GM18507 (cell line): ENCODE results near the gene RUNX2.

ENCODE experiments used
- DNase-seq: peaks from one replicate; pipeline ENCODE4 v3.0.0; 2011; ENCODE audit warnings: low read depth; ENCODE audit not compliant: insufficient read length; ENCODE audit errors: extremely low spot score
- FAIRE-seq: peaks from 2 replicates; lab custom pipeline; 2011; peaks lifted over from hg19 to GRCh38; lab: Jason Lieb, UNC

RUNX2 gene

GRCh38 chr6:45619211-45619760 is 291.2 kb downstream of the RUNX2 start:
- FAIRE-seq, result no peak
- no peak for DNase-seq

DNA sequence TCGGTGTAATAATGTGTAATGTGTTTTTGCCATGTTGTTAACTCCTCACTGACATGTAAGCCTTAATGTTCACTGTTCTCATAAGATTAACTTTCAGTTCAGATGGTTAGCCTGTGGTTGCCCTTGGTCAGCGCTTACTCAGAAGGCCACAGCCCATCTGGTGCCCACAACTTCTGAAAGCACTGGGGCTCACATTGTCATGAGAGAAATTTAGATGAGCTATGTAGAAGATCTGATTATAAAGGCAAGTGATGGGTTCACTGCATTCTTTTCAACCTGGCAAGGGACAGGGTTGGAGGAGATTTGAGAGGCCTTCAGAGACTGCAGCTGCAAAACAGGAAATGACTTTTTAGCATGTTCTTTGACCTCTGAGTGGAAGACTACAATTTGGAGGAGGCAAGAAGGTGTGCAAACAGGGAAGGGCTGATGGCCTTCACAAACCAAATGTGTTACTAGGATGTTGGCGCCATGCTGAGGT is 291.9 kb downstream of the RUNX2 start:
- FAIRE-seq (no peak), DNase-seq (no peak)

DNA sequence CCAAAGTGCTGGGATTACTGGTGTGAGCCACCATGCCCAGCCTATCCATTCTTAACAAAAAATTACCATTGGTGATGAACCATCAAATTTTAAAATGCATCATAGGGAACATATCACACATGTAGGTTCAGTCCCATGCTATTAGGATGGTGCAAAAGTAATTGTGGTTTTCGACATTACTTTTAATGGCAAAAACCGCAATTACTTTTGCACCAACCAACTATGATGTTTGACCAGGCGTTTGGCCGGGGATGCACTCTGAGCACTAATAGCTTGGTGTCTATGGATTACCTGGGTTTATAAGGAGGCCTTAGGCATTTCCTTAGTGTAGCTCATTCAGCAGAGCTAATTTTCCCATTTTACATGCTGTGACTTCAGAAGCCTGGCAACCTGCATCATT is 296.1 kb downstream of the RUNX2 start:
- DNase-seq (no peak), FAIRE-seq (no peak)

- FAIRE-seq (no peak), DNase-seq (no peak)
These were observed 297.1 kb downstream of the RUNX2 start for GRCh38 chr6:45625191-45625664.

GRCh38 chr6:45626087-45626891 is 298.2 kb downstream of the RUNX2 start:
- no peak for DNase-seq
- no peak for FAIRE-seq

DNA sequence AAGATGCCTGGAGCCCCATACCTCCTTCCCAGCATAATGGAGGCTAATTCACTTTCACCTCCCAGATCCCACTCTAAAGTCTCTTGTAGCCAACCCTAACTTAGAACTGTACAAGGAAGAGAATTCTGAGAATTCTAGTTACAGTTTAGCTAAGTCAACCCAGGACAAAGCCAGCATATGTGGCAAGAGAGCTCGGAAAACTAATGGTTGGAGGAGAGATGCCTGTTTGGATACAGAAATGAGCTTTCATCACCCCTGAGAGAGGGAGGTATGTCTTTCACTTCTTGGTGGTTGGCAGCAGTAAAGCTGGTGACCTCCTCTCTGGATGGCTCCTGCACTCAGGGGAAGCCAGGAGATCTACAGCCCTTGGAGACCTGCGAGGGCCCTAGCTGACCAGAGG is 302.2 kb downstream of the RUNX2 start:
- no peak for FAIRE-seq
- DNase-seq, result no peak

- FAIRE-seq (no peak), DNase-seq (no peak)
These were observed 302.7 kb downstream of the RUNX2 start for GRCh38 chr6:45630801-45631200.

GRCh38 chr6:45631396-45631795 is 303.3 kb downstream of the RUNX2 start:
- DNase-seq (no peak), FAIRE-seq (no peak)

GRCh38 chr6:45633272-45633908 is 305.3 kb downstream of the RUNX2 start:
- FAIRE-seq, result no peak
- DNase-seq, result no peak

DNA sequence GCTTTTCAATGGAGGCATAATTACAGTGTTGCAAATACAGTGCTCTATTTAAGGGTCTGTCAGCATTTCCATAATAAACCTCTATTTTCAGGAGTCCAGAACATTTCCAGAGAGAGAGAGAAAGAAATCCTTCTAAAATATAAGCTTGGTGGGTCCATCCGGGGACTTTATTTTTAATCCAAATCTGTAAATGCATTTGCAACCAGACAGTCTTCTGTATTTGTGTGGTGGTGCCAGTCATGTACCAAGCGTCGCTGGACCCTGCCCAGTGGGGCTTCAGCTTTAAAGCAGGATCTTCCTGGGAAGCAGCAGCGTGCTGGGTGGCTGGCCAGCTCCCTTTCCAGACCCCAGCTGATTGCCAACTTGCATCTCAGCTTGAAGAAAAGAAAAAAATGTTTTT is 306.1 kb downstream of the RUNX2 start:
- no peak for FAIRE-seq
- no peak for DNase-seq

DNA sequence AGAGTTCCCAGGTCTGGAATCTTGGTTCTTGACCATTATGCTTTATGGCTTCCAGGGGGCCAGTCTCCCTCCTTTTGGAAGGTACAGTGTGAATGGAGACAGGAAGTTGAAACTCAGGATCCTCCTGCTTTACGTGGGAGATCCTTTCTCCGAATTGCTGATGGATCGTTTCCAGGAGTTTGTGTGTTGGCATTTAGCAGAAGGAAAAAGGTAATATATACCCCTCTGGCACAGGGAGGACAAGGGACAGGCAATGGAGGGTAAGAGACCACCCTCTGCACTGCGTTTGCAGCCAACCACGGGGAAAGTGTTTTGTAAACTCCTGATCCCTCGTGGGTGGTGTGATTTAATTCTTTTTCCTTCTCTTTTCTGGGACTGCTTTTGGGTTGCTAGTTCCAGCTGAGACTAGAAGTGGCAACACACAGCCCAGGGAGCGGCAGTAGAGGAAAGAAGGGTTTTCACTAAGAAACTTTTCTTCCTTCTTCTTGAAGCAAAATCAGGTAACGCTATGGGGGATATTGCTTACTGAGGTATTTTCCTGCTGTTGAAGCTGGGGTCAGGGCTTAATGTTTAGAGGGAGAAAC is 307.2 kb downstream of the RUNX2 start:
- FAIRE-seq (no peak), DNase-seq (no peak)

- FAIRE-seq (no peak), DNase-seq (no peak)
These were observed 308.9 kb downstream of the RUNX2 start for GRCh38 chr6:45637056-45637455.

DNA sequence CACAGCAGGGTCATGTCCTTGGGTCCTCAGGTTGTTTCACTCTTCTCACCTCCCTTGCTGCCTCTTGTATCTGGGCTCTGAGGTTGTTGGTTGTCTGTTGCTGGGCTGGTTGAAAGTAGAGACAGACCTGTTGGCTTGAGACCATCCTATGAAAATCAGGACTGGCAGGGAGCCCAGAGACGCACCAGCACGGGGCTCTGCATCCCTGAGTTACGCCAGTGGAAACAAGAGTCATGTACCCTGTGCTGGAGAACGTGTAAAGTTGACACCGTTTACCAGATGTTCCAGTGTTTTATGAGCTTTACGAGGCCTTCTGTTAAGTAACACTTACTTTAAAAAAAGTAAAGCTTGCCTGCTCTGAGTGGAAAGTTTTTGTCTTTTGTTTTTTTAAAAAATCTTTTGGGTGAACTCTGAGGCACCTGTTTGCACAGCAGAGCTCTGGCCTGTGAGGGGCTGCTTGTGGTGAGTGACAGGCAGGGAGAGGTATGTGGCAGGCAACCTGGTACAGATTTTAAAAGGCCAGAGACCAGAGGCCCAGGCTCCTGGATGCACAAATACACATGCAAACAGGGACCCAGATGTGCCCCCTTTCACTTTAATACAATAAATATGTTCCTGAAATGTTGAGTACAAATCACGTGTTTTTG is 309.6 kb downstream of the RUNX2 start:
- DNase-seq (no peak), FAIRE-seq (no peak)

- FAIRE-seq (no peak), DNase-seq (no peak)
These were observed 312.0 kb downstream of the RUNX2 start for GRCh38 chr6:45640081-45640491.

DNA sequence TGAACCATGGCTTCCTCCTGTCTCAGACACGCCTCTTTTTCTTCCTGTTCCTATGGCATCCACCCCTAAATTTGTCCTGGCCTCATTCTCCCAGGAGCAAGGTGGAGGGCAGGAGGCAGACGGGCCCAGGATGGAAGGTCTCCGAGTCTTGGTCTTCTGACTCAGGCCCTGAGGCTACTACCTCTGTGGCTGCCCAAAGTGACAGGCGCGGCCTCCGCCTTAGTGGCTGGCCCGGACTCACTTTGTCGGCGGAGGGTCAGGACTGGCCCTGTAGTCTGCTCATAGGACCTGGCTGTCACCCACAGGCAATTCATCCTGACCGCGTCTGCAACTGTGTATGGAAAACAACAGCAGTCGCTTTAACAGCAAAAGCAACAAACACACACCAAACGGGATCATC is 312.7 kb downstream of the RUNX2 start:
- DNase-seq, result no peak
- FAIRE-seq, result no peak

DNA sequence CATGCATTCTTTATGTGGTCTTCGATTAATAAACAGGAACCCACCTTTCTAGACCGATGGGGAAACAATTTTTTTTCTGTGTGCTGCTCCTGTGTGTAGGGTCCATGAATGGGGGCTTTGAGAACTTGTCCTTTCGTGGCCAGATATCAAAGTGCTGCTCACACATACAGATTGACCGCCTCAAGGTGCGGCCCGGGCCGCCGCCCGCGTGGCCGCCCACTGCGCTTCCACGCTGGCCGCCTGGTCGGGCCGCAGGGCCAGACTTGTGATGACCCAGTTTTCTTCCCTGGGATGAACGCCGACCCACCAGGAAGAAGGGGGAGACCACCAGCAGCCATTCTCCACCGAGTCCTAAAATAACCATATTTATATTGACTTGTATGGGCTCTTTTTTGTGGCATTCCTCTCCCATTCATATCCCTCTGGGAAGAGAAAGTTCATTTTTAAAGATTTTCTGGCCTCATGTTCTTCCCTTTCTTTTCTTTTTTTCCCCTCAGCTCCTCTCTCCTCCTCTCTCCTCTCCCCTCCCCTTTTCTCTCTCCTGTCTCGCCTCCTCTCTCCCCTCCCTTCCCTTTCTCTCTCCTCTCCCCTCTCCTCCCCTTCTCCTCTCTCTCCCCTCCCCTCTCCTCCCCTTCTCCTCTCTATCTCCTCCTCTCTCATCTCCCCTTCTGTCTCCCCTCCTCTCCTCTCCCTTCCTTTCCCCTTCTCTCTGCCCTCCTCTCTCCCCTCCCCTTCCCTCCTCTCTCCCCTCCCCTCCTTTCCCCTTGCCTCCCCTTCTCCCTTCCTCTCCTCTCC is 314.4 kb downstream of the RUNX2 start:
- DNase-seq, result no peak
- no peak for FAIRE-seq

GRCh38 chr6:45643126-45643525 is 315.0 kb downstream of the RUNX2 start:
- no peak for FAIRE-seq
- no peak for DNase-seq

DNA sequence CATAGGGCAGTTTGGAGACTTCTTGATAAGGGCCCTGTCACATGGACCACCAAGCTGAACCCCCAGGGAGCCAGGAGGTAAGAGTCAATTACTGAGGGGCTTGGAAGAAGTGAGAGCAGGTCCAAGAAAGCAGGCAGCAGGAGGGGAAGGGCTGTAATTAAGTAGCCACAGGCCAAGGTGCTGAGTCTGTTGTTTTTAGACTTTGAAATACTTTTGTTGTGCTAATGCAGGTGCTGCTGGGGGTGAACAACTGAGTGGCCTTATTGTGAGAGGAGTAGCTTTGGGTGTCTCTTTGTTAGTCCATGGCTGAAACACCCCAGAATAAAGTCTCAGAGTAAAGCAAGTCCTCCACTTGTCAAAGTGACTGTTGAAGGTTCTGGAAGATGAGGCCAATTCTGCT is 316.6 kb downstream of the RUNX2 start:
- FAIRE-seq (no peak), DNase-seq (no peak)

DNA sequence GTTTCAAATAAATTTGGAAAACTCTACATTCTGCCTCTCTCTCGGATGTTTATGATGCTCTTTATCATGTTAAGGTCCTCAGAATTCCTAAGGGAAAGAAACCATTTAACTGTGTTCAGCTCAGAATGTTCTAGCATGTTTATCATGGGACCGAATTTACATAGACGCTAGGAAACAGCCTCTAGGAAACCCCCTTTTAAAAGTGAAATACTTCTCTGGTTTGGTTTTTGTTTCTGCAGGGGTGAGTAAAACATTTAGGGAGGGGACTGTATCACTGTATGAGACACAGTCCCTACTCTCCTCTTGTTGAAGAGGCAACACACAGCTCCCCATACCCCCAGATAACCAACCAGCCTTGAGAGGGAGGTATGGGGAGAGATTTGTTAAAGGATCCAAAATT is 317.2 kb downstream of the RUNX2 start:
- DNase-seq (no peak), FAIRE-seq (no peak)
